ENCODE results near the gene ITGB5.
"Not testable (repeated sequence)": the region's sequence is repeated elsewhere in the genome, so short reads cannot be mapped to it uniquely, and the experiment has no call there.

ITGB5 gene

DNA sequence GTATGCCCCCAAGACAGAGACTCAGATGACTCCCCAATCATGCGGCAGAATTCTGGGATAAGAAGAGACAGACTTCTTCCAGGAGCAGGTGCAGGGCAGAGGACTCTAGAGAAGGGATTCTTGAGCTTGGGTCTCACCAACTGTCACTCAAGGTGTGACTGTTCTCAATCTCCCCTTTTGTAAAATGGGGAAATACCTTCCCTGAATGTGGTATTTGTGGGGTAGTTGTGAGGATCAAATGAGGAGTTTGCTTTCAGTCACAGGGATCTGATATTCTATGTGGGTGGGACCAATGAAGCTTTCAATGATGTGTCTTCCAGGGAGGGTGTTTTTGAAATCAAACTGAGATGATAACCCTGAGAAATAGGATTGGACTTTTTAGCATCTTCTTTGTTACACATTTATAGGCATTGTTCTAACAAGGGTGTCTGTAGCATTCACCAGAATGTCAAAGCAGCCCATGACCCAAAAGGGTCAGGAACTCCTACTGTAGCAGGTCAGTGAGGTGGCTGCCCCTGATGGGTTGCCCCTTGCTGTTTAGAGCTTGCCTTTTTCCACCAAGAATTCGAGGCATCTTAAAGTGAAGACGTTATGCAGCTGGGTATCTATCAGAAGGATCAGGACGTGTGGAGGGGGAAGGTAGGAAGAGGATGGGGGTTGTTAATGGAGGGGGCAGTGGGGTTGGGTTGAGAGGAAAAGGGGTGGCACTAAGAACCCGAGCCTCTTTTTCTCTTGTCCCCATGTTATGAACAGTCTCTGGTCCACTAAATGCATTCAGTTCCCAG is 128.1 kb downstream of the ITGB5 start:
- TF ChIP-seq, protein P1, sequence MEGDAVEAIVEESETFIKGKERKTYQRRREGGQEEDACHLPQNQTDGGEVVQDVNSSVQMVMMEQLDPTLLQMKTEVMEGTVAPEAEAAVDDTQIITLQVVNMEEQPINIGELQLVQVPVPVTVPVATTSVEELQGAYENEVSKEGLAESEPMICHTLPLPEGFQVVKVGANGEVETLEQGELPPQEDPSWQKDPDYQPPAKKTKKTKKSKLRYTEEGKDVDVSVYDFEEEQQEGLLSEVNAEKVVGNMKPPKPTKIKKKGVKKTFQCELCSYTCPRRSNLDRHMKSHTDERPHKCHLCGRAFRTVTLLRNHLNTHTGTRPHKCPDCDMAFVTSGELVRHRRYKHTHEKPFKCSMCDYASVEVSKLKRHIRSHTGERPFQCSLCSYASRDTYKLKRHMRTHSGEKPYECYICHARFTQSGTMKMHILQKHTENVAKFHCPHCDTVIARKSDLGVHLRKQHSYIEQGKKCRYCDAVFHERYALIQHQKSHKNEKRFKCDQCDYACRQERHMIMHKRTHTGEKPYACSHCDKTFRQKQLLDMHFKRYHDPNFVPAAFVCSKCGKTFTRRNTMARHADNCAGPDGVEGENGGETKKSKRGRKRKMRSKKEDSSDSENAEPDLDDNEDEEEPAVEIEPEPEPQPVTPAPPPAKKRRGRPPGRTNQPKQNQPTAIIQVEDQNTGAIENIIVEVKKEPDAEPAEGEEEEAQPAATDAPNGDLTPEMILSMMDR (IDR thresholded peaks at IDR 0.05; ENCODE audit: low read depth, low read length): no peak
- no peak for DNase-seq (ENCODE audit: extremely low read depth, low read depth)

DNA sequence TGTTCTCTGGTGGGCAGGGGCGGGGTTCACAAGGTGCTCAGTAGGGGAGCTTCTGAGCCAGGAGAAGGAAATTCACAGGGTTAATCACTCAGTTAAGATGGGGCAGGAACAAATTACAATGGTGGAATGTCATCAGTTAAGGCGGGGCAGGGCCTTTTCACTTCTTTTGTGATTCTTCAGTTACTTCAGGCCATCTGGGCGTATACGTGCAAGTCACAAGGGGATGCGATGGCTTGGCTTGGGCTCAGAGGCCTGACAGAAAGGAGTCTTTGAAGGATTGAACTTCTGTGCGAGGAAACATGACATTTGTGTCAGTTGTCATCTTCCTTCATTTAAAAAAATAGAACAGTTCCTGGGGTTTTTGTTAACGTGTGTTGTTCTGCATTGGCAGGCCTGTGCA is 129.2 kb downstream of the ITGB5 start:
- DNase-seq (ENCODE audit: extremely low read depth, low read depth): not testable (repeated sequence)

DNA sequence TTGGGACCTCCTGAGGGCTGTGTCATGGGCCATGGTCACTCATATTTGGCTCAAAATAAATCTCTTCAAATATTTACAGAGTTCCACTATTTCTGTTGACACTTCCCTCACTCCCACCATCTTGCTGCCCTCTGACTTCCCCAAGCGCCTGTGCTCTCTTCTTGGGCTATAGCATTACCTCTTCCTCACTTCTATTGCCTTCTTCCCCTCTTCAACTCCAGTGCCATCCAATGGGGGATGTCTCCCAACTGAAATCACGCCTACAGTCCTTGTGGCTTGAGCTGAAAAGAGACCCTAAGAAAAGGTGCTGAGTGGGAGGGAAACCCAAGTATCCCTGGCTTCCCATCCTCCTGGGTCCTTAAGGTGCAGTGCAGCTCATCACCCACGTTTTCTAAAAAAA is 135.1 kb downstream of the ITGB5 start:
- no peak for DNase-seq (ENCODE audit: extremely low read depth, low read depth)
- TF ChIP-seq, protein P1 (IDR thresholded peaks at IDR 0.05; ENCODE audit: low read depth, low read length): no peak

DNA sequence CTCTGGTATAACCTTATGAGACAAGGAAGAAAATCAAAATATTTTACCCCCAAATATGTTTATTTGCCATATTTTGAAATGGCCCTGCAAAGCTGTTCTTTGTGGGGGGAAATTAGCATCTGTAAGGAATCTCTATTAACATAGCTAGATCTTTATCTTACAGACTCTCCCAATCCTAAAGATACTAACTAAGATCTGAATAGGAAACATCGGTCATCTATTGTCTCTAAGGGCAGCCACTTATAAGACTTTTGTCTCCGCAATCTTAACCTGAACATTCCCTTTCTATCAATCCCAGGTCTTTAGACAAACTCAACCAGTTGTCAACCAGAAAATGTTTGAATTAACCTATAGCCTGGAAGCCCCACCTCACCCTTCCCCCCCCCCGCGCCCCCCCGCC is 135.7 kb downstream of the ITGB5 start:
- DNase-seq (ENCODE audit: extremely low read depth, low read depth): no peak
- TF ChIP-seq, protein P1 (IDR thresholded peaks at IDR 0.05; ENCODE audit: low read depth, low read length): no peak

DNA sequence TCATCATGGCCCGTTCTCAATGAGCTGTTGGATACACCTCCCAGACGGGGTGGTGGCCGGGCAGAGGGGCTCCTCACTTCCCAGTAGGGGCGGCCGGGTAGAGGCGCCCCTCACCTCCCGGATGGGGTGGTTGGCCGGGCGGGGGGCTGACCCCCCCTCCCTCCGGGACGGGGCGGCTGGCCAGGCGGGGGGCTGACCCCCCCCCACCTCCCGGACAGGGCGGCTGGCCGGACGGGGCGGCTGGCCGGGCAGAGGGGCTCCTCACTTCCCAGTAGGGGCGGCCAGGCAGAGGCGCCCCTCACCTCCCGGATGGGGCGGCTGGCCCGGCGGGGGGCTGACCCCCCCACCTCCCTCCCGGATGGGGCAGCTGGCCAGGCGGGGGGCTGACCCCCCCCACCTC is 137.3 kb downstream of the ITGB5 start:
- DNase-seq (ENCODE audit: extremely low read depth, low read depth): not testable (repeated sequence)

DNA sequence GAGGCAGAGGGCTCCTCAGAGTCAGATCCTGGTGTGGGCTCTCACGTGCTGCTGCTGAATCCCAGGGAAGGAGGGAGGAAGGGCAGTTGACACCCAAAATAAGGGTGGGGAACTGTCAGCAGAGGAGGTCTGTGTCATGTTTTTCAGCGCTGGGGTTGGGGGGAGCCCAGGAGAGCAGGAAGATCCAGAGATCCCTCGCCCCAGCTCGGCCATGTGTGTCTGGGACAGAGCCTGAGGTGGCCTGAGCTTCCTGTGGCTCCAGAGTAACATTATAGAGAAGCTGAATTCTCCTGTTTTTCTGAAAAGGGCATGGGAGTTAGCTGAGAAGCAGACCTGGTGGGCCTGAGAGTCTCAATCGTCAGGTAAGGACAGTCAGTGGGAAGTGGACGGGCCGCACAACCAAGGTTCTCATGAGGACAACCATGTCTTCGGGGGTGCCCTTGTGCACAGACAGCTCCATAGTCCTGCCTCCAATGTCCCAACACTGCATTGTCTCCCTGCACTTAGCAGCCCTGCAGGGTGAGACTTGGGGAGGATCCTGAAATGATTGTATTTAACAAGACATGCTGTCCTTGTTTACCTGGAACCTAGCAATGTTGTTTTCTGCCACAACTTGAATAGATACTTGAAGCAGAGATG is 138.5 kb downstream of the ITGB5 start:
- TF ChIP-seq, protein P1 (IDR thresholded peaks at IDR 0.05; ENCODE audit: low read depth, low read length): no peak
- DNase-seq (ENCODE audit: extremely low read depth, low read depth): no peak

DNA sequence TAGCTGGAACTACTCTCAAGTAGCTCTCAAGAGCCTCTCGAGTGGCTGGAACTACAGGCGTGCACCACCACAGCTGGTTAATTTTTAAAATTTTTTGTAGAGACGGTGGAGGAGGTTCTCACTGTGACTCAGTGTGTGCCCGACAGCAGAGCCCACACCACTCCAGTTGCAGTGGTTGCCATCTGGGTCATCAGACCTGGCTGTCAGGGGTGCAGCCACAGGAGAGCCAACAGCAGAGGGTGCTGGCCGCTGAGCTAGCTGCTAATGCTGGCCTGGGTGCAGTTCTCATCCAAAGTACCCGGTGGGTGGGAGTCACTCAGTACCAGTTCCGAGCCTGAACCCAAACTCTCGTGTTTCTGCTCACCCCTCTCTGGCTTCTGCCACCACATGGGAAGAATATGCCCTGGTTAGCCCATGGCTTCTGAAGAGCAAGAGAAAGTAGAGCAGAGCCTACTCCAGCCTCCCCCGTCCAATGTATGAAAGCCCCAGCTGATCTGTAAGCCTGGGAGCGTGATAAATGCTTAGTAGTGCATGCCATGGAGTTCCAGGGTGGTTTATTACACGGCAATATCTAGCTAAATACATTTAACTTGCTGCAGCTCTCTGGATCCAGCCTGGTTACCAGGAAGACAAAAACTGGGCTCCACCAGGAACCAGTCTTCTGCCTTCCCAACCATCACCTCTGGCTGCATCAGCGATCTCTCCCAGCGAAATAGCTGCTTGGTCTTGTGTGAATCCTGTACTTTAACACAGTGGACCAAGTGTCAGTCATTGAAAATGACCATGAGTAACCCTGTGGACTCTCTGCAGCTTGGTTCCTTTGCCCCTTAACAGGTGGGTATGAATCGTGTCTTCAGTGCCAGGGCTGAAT is 139.8 kb downstream of the ITGB5 start:
- no peak for DNase-seq (ENCODE audit: extremely low read depth, low read depth)
- TF ChIP-seq, protein P1 (IDR thresholded peaks at IDR 0.05; ENCODE audit: low read depth, low read length): no peak

DNA sequence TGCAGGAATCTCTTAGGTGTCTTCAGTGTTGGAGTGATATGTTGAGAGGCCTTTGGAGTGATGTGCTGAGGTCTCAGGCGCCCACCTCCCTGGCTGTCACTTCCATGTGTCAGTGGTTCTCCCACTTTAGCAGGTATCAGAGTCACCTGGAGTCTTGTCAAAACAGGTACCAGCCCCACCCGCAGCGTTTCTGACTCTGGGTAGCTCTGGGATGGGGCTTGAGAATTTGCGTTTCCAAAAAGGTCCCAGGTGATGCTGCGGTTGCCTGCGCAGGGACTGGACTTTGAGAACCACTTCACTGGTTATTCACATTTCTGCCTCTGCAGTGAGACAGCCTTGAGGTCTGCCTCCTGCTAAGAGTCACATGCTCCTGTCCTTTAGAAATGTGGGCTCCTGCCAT is 141.4 kb downstream of the ITGB5 start:
- no peak for DNase-seq (ENCODE audit: extremely low read depth, low read depth)
- TF ChIP-seq, protein P1 (IDR thresholded peaks at IDR 0.05; ENCODE audit: low read depth, low read length): no peak
